GM23338 (cell line): Measurements from ENCODE around the gene RIPOR3. TPM values are rescaled to one million over a fixed set of nuclear protein-coding genes. Genes with fewer than 3 reads are reported as not detected.

Experiments used
- ATAC-seq: fragments of 200-7000 bp; cut with Tn5 transposase; 3 replicates; pipeline ENCODE4 v1.9.1; 2020
- DNase-seq: peaks from one replicate; pipeline ENCODE4 v3.0.0-alpha.2; 2015; ENCODE audit warnings: low spot score
- H2AFZ ChIP-seq: fragments of 200-600 bp; sonication (generic); 2 replicates; pipeline ENCODE4 v1.8.0; 2016; ENCODE audit warnings: antibody characterized with exemption, mild to moderate bottlenecking, moderate library complexity
- H3F3A ChIP-seq: fragments of 200-600 bp; sonication (generic); replicated peaks from 2 replicates; pipeline ENCODE4 v1.8.0; 2017; ENCODE audit warnings: antibody characterized with exemption, mixed run types, low read depth
- H3K27ac ChIP-seq: fragments of 200-600 bp; sonication (generic); 2 replicates; pipeline ENCODE4 v1.6.1; 2016; ENCODE audit warnings: low read depth
- H3K27me3 ChIP-seq: fragments of 200-600 bp; sonication (generic); 2 replicates; pipeline ENCODE4 v1.8.0; 2016; ENCODE audit warnings: mild to moderate bottlenecking, mixed run types, moderate library complexity; ENCODE audit not compliant: insufficient read depth
- H3K36me3 ChIP-seq: fragments of 200-600 bp; sonication (generic); 2 replicates; pipeline ENCODE4 v1.8.0; 2016; ENCODE audit warnings: mild to moderate bottlenecking; ENCODE audit not compliant: insufficient read depth
- H3K4me1 ChIP-seq: fragments of 200-600 bp; sonication (generic); 2 replicates; pipeline ENCODE4 v1.8.0; 2016; ENCODE audit warnings: mild to moderate bottlenecking, moderate library complexity; ENCODE audit not compliant: insufficient read depth
- H3K4me2 ChIP-seq: fragments of 200-600 bp; sonication (generic); 2 replicates; pipeline ENCODE4 v1.7.1; 2017; ENCODE audit warnings: mixed run types
- H3K4me3 ChIP-seq: fragments of 200-600 bp; sonication (generic); 2 replicates; pipeline ENCODE4 v1.6.1; 2016; ENCODE audit warnings: mixed run types
- H3K79me2 ChIP-seq: fragments of 200-600 bp; sonication (generic); replicated peaks from 2 replicates; pipeline ENCODE4 v1.8.0; 2017; ENCODE audit warnings: mild to moderate bottlenecking; ENCODE audit not compliant: insufficient read depth
- H3K9me2 ChIP-seq: fragments of 200-600 bp; sonication (generic); 2 replicates; pipeline ENCODE4 v1.8.0; 2017; ENCODE audit not compliant: insufficient read depth
- H4K20me1 ChIP-seq: fragments of 200-600 bp; sonication (generic); replicated peaks from 2 replicates; pipeline ENCODE4 v1.8.0; 2017; ENCODE audit warnings: mild to moderate bottlenecking; ENCODE audit not compliant: insufficient read depth
- H3K27ac Mint-ChIP-seq: 2 replicates; pipeline ENCODE4 v1.8.0; 2020; ENCODE audit warnings: inconsistent platforms, mild to moderate bottlenecking, moderate library complexity, mixed read lengths
- H3K27me3 Mint-ChIP-seq: 3 replicates; pipeline ENCODE4 v1.8.0; 2022; ENCODE audit warnings: low read depth, mild to moderate bottlenecking, moderate library complexity, mixed read lengths, inconsistent platforms; ENCODE audit not compliant: insufficient read depth, poor library complexity
- H3K36me3 Mint-ChIP-seq: 3 replicates; pipeline ENCODE4 v1.8.0; 2021; ENCODE audit warnings: low read depth, mild to moderate bottlenecking, inconsistent platforms, moderate library complexity, mixed read lengths
- H3K4me1 Mint-ChIP-seq: 3 replicates; pipeline ENCODE4 v1.8.0; 2020; ENCODE audit warnings: mild to moderate bottlenecking, inconsistent platforms, mixed read lengths
- H3K4me3 Mint-ChIP-seq: 3 replicates; pipeline ENCODE4 v1.8.0; 2021; ENCODE audit warnings: moderate library complexity, mild to moderate bottlenecking, inconsistent platforms, mixed read lengths
- H3K9me3 Mint-ChIP-seq: 3 replicates; pipeline ENCODE4 v1.8.0; 2020; ENCODE audit warnings: moderate library complexity, mild to moderate bottlenecking, inconsistent platforms, mixed read lengths
- ETS1 ChIP-seq: IDR thresholded peaks from 2 replicates; pipeline ENCODE4 v1.6.1; 2016; ENCODE audit warnings: antibody characterized with exemption
- POLR2AphosphoS5 ChIP-seq: IDR thresholded peaks from 2 replicates; pipeline ENCODE4 v1.6.1; 2016; ENCODE audit warnings: antibody characterized with exemption, low read depth
- STAT1 ChIP-seq: IDR thresholded peaks from one replicate; pipeline ENCODE4 v1.6.1; 2016; ENCODE audit warnings: antibody characterized with exemption; ENCODE audit not compliant: unreplicated experiment
- ZNF114 ChIP-seq: fragments of 250-450 bp; sonication (Bioruptor Pico); IDR thresholded peaks from 2 replicates; pipeline ENCODE4 v1.5.0; 2020; ENCODE audit warnings: mild to moderate bottlenecking, moderate library complexity
- polyA plus RNA-seq: library from polyadenylated mRNA; unstranded; fragments of >200 nt; fragmentation: Nextera tagmentation; extraction: Ambion mirVana; gene quantifications from 2 replicates; pipeline ENCODE4 v1.2.1, GENCODE V29; 2016
- total RNA-seq: library from RNA; depleted of rRNA; stranded (reverse); fragments of >200 nt; shearing (Covaris generic); gene quantifications from 2 replicates; pipeline ENCODE4 v1.2.3, GENCODE V29; 2014
- TF ChIP-seq, protein P1 (sequence below), 2 experiments: fragments of 200-600 bp in 1 of 2; sonication (generic) in 1 of 2; conservative IDR thresholded peaks; 2 replicates each; pipeline versions ENCODE4 v1.5.1 to v1.6.1; 2016 to 2017; ENCODE audit warnings: antibody characterized with exemption in 2 of 2, low read depth in 2 of 2, mild to moderate bottlenecking in 2 of 2, moderate library complexity in 1 of 2
- TF ChIP-seq, protein P2 (sequence below): fragments of 250-450 bp; sonication (Bioruptor Pico); IDR thresholded peaks from 2 replicates; pipeline ENCODE4 v1.5.0; 2020; ENCODE audit warnings: mild to moderate bottlenecking, moderate library complexity

RIPOR3 gene
- total and polyA plus RNA-seq, 2 experiments from 2014 or later: 4.9 to 6.3 TPM

- no peak for DNase-seq
- no peak overlapping the region for H2AFZ ChIP-seq
- no peak overlapping the region for H3K4me3 ChIP-seq
- no peaks in the 10 kb centered on the region for H3F3A ChIP-seq
- no peaks in the 10 kb centered on the region for H3K4me1 ChIP-seq
- no peaks in the 10 kb centered on the region; the same call in 1 of the 2 replicates for H4K20me1 ChIP-seq
- Mint-ChIP-seq H3K4me3 (no peak overlapping the region), H3K27ac (no peak overlapping the region; the same call in 1 of the 2 replicates), H3K9me3 (no peaks in the 10 kb centered on the region), H3K36me3 (no peaks in the 10 kb centered on the region), H3K27me3 (peaks cover 4% of the 10 kb centered on the region), H3K4me1 (peaks cover 11% of the 10 kb centered on the region)
- no peak overlapping the region for H3K4me2 ChIP-seq
- H3K79me2 ChIP-seq: no peaks in the 10 kb centered on the region
- no peaks in the 10 kb centered on the region for H3K9me2 ChIP-seq
- H3K27ac ChIP-seq: no peak overlapping the region
- H3K36me3 ChIP-seq: no peaks in the 10 kb centered on the region
- ATAC-seq: no peak
- TF ChIP-seq ZNF114 (CRISPR knock-in tag) (no peak), POLR2AphosphoS5 (no peak), STAT1 (no peak)
- TF ChIP-seq, protein P1, sequence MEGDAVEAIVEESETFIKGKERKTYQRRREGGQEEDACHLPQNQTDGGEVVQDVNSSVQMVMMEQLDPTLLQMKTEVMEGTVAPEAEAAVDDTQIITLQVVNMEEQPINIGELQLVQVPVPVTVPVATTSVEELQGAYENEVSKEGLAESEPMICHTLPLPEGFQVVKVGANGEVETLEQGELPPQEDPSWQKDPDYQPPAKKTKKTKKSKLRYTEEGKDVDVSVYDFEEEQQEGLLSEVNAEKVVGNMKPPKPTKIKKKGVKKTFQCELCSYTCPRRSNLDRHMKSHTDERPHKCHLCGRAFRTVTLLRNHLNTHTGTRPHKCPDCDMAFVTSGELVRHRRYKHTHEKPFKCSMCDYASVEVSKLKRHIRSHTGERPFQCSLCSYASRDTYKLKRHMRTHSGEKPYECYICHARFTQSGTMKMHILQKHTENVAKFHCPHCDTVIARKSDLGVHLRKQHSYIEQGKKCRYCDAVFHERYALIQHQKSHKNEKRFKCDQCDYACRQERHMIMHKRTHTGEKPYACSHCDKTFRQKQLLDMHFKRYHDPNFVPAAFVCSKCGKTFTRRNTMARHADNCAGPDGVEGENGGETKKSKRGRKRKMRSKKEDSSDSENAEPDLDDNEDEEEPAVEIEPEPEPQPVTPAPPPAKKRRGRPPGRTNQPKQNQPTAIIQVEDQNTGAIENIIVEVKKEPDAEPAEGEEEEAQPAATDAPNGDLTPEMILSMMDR (conservative IDR thresholded peaks at IDR 0.05; ENCODE audit: low read depth in 2 of 2): no peak
- H3K27me3 ChIP-seq: no peaks in the 10 kb centered on the region
Measured at GRCh38 chr20:50596694-50597021, 94.7 kb downstream of the RIPOR3 start.

DNA sequence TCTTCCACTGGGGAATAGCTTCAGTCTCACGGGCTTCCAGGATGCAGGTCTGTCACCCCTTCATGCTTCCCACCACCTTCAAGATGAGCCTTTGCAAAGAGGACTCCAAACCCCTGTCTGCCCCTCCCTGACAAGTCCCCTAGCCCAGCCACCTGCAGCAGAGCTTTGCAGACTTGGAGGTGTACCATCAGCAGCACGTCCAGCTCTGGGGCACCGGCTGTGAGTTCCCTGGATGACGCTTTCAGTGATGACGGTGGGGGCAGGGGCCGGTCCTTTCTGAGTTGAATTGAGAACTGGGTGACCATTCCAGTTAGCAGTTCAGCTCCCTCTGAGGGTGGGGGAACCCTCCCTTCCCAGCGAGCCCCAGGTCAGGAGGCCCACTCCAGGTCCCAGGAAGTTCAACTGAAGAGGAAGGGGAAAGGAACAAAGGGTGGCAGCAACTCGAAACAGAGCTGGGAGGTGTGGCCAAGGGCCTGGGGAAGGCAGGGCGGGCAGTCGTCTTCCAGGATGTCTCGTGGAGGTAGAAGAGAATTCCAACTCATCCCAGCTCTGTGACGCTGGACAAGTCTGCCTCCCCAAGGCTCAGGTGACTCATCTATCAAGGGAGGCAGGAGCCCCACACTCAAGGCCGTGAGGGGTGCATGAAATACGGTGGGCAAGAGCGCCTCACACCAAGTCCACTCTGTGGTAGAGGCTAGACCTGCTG, 95.2 kb downstream of the RIPOR3 start:
- no peaks in the 10 kb centered on the region for H3K36me3 Mint-ChIP-seq
- H3K4me3 ChIP-seq: no peak overlapping the region
- H3F3A ChIP-seq: no peaks in the 10 kb centered on the region
- H3K9me2 ChIP-seq: no peaks in the 10 kb centered on the region
- no peaks in the 10 kb centered on the region for H3K36me3 ChIP-seq
- H3K27me3 ChIP-seq: no peaks in the 10 kb centered on the region
- H2AFZ ChIP-seq: no peak overlapping the region
- H3K4me1 Mint-ChIP-seq: peaks cover 11% of the 10 kb centered on the region
- H3K27me3 Mint-ChIP-seq: peaks cover 4% of the 10 kb centered on the region
- H4K20me1 ChIP-seq: no peaks in the 10 kb centered on the region; the same call in 1 of the 2 replicates
- peak; percentile 17; the same call in 2 of the 3 replicates for ATAC-seq
- peak overlapping the region; percentile 50; the same call in 1 of the 2 replicates for H3K27ac Mint-ChIP-seq
- peak; percentile 44 for DNase-seq
- H3K4me2 ChIP-seq: no peak overlapping the region
- H3K79me2 ChIP-seq: no peaks in the 10 kb centered on the region
- no peak overlapping the region for H3K4me3 Mint-ChIP-seq
- H3K9me3 Mint-ChIP-seq: no peaks in the 10 kb centered on the region
- H3K27ac ChIP-seq: no peak overlapping the region
- H3K4me1 ChIP-seq: no peaks in the 10 kb centered on the region
- no peak for TF ChIP-seq ETS1
- TF ChIP-seq, protein P1 (conservative IDR thresholded peaks at IDR 0.05; ENCODE audit: low read depth in 2 of 2): no peak
- no peak for TF ChIP-seq STAT1
- TF ChIP-seq, protein P2, sequence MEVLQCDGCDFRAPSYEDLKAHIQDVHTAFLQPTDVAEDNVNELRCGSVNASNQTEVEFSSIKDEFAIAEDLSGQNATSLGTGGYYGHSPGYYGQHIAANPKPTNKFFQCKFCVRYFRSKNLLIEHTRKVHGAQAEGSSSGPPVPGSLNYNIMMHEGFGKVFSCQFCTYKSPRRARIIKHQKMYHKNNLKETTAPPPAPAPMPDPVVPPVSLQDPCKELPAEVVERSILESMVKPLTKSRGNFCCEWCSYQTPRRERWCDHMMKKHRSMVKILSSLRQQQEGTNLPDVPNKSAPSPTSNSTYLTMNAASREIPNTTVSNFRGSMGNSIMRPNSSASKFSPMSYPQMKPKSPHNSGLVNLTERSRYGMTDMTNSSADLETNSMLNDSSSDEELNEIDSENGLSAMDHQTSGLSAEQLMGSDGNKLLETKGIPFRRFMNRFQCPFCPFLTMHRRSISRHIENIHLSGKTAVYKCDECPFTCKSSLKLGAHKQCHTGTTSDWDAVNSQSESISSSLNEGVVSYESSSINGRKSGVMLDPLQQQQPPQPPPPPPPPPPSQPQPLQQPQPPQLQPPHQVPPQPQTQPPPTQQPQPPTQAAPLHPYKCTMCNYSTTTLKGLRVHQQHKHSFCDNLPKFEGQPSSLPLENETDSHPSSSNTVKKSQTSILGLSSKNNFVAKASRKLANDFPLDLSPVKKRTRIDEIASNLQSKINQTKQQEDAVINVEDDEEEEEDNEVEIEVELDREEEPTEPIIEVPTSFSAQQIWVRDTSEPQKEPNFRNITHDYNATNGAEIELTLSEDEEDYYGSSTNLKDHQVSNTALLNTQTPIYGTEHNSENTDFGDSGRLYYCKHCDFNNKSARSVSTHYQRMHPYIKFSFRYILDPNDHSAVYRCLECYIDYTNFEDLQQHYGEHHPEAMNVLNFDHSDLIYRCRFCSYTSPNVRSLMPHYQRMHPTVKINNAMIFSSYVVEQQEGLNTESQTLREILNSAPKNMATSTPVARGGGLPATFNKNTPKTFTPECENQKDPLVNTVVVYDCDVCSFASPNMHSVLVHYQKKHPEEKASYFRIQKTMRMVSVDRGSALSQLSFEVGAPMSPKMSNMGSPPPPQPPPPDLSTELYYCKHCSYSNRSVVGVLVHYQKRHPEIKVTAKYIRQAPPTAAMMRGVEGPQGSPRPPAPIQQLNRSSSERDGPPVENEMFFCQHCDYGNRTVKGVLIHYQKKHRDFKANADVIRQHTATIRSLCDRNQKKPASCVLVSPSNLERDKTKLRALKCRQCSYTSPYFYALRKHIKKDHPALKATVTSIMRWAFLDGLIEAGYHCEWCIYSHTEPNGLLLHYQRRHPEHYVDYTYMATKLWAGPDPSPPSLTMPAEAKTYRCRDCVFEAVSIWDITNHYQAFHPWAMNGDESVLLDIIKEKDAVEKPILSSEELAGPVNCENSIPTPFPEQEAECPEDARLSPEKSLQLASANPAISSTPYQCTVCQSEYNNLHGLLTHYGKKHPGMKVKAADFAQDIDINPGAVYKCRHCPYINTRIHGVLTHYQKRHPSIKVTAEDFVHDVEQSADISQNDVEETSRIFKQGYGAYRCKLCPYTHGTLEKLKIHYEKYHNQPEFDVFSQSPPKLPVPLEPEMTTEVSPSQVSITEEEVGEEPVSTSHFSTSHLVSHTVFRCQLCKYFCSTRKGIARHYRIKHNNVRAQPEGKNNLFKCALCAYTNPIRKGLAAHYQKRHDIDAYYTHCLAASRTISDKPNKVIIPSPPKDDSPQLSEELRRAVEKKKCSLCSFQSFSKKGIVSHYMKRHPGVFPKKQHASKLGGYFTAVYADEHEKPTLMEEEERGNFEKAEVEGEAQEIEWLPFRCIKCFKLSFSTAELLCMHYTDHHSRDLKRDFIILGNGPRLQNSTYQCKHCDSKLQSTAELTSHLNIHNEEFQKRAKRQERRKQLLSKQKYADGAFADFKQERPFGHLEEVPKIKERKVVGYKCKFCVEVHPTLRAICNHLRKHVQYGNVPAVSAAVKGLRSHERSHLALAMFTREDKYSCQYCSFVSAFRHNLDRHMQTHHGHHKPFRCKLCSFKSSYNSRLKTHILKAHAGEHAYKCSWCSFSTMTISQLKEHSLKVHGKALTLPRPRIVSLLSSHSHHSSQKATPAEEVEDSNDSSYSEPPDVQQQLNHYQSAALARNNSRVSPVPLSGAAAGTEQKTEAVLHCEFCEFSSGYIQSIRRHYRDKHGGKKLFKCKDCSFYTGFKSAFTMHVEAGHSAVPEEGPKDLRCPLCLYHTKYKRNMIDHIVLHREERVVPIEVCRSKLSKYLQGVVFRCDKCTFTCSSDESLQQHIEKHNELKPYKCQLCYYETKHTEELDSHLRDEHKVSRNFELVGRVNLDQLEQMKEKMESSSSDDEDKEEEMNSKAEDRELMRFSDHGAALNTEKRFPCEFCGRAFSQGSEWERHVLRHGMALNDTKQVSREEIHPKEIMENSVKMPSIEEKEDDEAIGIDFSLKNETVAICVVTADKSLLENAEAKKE (CRISPR knock-in tag): no peak
